HAP-1 (cell line): ENCODE data around the gene FXYD1.
"Not testable (repeated sequence)": the region's sequence is repeated elsewhere in the genome, so short reads cannot be mapped to it uniquely, and the experiment has no call there.

Experiments
- DNase-seq, 2 experiments: peaks; one replicate each; pipeline ENCODE4 v3.0.0-alpha.2; 2016 to 2020; ENCODE audit warnings: low spot score in 2 of 2
- H3K27me3 ChIP-seq: fragments of 250-450 bp; sonication (Bioruptor Pico); 2 replicates; pipeline ENCODE4 v1.5.1; 2020; ENCODE audit warnings: low read depth, mild to moderate bottlenecking, moderate library complexity
- H3K36me3 ChIP-seq: fragments of 250-450 bp; sonication (Bioruptor Pico); replicated peaks from 2 replicates; pipeline ENCODE4 v1.5.1; 2020; ENCODE audit warnings: mild to moderate bottlenecking
- H3K4me1 ChIP-seq: fragments of 250-450 bp; sonication (Bioruptor Pico); 2 replicates; pipeline ENCODE4 v1.5.1; 2020; ENCODE audit warnings: mild to moderate bottlenecking
- H3K4me3 ChIP-seq: fragments of 250-450 bp; sonication (Bioruptor Pico); 2 replicates; pipeline ENCODE4 v1.5.1; 2020; ENCODE audit warnings: mild to moderate bottlenecking, moderate library complexity
- H3K9me3 ChIP-seq: fragments of 250-450 bp; sonication (Bioruptor Pico); 2 replicates; pipeline ENCODE4 v1.5.1; 2020; ENCODE audit warnings: mild to moderate bottlenecking, moderate library complexity
- in situ Hi-C: fragments of 300-500 bp; cut with MboI; formaldehyde crosslinking; loops from 3 replicates; pipeline ENCODE4 v1.14.3; 2020; ENCODE audit warnings: low sequenced_read_pairs, inconsistent platforms, mixed read lengths

The FXYD1 gene

GRCh38 chr19:35125270-35125717 is 13.3 kb upstream of the FXYD1 start:
- H3K9me3 ChIP-seq, result no peaks in the 10 kb centered on the region
- no peaks in the 10 kb centered on the region for H3K27me3 ChIP-seq
- no peak overlapping the region for H3K4me3 ChIP-seq
- no peaks in the 10 kb centered on the region; the same call in 1 of the 2 replicates for H3K4me1 ChIP-seq
- H3K36me3 ChIP-seq, result no peaks in the 10 kb centered on the region
- no peak for DNase-seq
- in situ Hi-C loops, result no loop called here

DNA sequence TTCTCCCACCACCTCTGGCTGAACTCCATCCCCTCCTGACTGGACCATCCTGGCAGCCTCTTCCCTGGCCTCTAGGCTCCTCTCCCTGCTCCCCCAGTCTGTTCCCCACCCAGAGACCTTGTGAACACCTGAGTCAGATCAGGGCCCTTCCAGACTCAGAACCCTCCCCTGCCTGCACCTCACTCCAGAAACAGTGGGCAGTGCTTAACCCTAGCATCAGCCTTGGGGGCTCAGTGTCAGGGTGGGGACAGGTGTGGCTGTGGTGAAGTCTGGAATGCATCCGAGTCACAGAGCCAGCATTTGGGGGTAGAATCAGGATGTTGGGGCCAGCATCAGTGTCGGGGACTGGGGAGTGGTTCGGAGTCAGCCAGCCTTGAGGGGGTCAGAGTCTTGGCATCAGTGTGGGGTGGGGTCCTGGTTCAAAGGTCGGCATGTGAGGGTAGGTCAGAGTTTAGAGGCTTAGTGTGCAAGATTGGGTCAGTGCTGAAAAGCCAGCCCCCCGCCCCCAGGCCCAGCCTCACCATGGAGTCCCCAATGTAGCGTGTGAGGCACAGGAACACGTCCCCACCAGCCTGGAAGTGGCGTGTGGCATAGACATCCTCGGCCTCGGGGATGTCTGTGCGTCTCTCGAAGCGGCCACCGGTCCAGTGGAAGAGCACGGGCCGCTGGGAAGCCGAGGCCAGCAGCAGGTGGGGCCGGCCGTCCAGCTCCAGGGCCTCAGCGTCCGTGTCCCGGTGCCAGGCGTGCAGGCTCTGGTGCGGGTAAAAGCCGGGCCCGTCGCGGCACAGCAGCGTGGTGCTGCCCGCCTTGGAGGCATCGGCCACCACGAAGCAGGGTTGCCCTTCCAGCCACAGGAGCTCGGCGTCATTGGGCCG is 12.6 kb upstream of the FXYD1 start:
- in situ Hi-C loops, result no loop called here
- no peak for DNase-seq

DNA sequence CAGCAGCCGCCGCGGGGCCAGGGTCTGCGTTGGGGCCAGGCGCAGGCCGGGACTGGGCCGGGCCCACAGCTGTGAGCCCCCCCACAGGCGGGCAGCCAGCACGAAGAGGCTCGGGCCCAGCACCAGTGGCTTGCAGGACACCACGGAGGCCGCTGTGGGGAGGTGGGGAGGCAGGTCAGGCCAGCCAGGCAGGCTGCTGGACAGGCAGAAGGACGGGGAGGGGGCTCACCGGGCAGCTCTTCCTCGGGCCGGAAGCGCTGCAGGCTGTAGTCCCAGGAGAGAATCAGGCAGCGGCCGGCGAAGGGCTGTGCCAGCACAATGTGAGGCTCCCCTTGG is 12.0 kb upstream of the FXYD1 start:
- Histone ChIP-seq H3K4me1 (no peaks in the 10 kb centered on the region; the same call in 1 of the 2 replicates), H3K9me3 (no peaks in the 10 kb centered on the region), H3K27me3 (no peaks in the 10 kb centered on the region), H3K4me3 (no peak overlapping the region), H3K36me3 (no peaks in the 10 kb centered on the region)
- DNase-seq, result no peak
- in situ Hi-C loops, result no loop called here

More for the DNA sequence above, 12.6 kb upstream of the FXYD1 start:
- H3K27me3 ChIP-seq, result no peaks in the 10 kb centered on the region
- H3K36me3 ChIP-seq, result no peaks in the 10 kb centered on the region
- no peaks in the 10 kb centered on the region for H3K9me3 ChIP-seq
- H3K4me3 ChIP-seq, result no peak overlapping the region
- no peaks in the 10 kb centered on the region; the same call in 1 of the 2 replicates for H3K4me1 ChIP-seq

- Histone ChIP-seq H3K4me3 (no peak overlapping the region), H3K4me1 (no peaks in the 10 kb centered on the region; the same call in 1 of the 2 replicates), H3K36me3 (no peaks in the 10 kb centered on the region), H3K27me3 (no peaks in the 10 kb centered on the region), H3K9me3 (no peaks in the 10 kb centered on the region)
- in situ Hi-C loops, result no loop called here
- DNase-seq, result no peak
Observed at GRCh38 chr19:35127871-35128270, 10.8 kb upstream of the FXYD1 start.

DNA sequence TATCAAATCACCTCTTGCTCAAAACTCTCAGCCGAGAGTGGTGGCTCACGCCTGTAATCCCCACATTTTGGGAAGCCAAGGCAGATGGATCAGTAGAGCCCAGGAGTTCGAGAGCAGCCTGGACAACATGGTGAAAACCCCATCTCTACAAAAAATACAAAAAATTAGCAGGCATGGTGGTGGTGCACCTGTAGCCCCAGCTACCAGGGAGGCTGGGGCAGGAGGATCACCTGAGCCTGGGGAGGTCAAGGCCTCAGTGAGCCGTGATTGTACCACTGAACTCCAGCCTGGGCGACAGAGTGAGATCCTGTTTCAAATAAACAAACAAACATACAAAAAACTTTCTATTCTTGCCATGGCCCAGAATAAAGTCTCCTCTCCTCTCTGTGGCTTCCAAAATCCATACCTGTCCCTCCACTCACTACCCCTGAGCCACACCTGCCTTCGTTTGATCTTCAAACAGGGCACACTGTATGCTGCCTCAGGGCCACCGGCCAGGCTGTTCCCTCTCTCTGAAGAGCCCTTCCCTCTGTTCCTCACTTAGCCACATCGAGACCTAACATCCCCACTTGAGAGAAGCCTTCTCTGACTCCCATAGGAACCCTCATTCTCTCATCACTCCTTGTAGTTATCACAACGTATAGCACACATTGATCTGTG is 10.1 kb upstream of the FXYD1 start:
- in situ Hi-C loops, result no loop called here
- H3K9me3 ChIP-seq, result no peaks in the 10 kb centered on the region
- no peak for DNase-seq
- no peaks in the 10 kb centered on the region for H3K27me3 ChIP-seq
- no peaks in the 10 kb centered on the region for H3K4me1 ChIP-seq
- no peaks in the 10 kb centered on the region for H3K36me3 ChIP-seq
- H3K4me3 ChIP-seq, result no peak overlapping the region

- in situ Hi-C loops, H3K4me3 ChIP-seq, H3K27me3 ChIP-seq, H3K4me1 ChIP-seq, DNase-seq, H3K36me3 ChIP-seq, H3K9me3 ChIP-seq: not testable (repeated sequence)
Observed at GRCh38 chr19:35129724-35130274, 8.8 kb upstream of the FXYD1 start.

DNA sequence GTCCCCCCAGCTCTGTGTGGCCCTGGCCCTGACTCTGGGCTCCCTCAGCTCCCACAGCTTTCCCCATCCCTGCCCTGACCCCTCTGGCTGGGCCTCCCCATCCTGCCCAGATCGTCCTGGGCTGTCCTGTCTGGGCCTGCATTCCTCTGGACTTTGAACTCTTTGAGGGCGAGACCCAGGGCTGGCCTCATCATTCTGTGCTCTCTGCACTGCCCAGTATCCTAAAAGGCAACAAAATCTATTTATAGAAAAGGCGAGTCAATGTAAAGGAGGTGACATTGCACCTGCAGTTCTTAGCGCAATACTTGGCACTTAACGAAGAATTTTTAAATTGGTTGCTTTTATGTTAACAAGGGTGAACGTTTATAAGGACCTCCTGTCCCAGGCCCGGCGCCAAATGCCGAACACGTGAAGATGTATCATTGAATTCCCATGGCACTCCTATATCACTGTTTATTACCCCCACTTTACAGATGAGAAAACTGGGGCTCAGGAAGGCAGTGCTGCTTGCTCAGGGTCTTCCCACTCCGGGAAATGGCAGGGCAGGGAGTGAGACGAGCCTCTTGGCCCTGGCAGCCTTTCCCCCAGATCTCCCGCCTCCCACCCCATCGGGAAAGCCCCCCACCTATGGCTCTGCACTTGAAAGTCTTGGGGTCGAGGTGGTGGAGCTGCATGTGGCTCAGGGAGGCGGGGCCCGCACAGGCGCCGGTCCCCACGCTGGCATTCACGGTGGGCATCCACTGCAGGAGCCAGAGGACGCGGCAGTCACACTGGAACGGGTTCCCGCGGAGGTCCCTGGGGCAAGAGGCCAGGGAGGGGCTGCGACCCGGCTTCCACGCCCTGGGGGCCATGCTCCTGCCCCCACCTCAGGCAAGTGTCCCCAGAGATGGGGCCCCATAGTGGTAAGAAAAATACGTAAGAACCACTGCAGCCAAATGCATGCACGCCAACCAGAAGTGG is 7.6 kb upstream of the FXYD1 start:
- Histone ChIP-seq H3K36me3 (no peaks in the 10 kb centered on the region), H3K4me1 (no peaks in the 10 kb centered on the region), H3K27me3 (no peaks in the 10 kb centered on the region; the same call in 1 of the 2 replicates), H3K4me3 (no peak overlapping the region), H3K9me3 (no peaks in the 10 kb centered on the region)
- in situ Hi-C loops, result no loop called here
- DNase-seq, result no peak

GRCh38 chr19:35132254-35132653 is 6.4 kb upstream of the FXYD1 start:
- in situ Hi-C loops, result no loop called here
- DNase-seq, result no peak
- H3K4me1 ChIP-seq, result no peaks in the 10 kb centered on the region
- no peaks in the 10 kb centered on the region for H3K9me3 ChIP-seq
- H3K27me3 ChIP-seq, result no peaks in the 10 kb centered on the region; the same call in 1 of the 2 replicates
- H3K36me3 ChIP-seq, result no peaks in the 10 kb centered on the region
- H3K4me3 ChIP-seq, result no peak overlapping the region

DNA sequence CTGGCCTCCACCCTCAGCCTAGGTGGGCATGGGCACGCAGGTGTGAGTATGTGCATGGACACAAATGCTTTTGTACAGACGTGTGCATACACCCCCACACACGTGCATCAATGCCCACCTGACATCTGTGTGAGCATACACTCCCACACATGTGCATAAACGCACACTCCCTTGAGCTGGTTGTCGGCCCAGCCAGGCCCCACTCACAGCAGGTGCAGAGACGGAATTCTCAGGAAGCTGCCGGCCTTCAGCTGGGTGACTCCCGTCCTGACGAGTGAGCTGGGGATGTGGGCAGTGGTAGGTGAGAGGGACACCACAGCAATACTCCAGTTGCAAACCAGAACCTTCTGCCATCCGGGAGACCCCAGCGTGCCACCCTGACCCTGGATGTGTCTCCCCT is 4.8 kb upstream of the FXYD1 start:
- H3K4me3 ChIP-seq, result no peak overlapping the region
- no peaks in the 10 kb centered on the region for H3K36me3 ChIP-seq
- in situ Hi-C loops, result no loop called here
- no peaks in the 10 kb centered on the region for H3K4me1 ChIP-seq
- DNase-seq, result no peak
- H3K27me3 ChIP-seq, result no peaks in the 10 kb centered on the region; the same call in 1 of the 2 replicates
- H3K9me3 ChIP-seq, result no peaks in the 10 kb centered on the region

GRCh38 chr19:35134601-35135242 is 3.9 kb upstream of the FXYD1 start, which contains the start of gene LGI4:
LGI4 (minus strand) TSS chr19:35135059; CDS start chr19:35134680, 379 bp downstream.
- in situ Hi-C loops, result loop anchor here (5.0 kb wide), 1 partner anchor 72 kb away; no protein-coding TSS in a partner anchor

DNA sequence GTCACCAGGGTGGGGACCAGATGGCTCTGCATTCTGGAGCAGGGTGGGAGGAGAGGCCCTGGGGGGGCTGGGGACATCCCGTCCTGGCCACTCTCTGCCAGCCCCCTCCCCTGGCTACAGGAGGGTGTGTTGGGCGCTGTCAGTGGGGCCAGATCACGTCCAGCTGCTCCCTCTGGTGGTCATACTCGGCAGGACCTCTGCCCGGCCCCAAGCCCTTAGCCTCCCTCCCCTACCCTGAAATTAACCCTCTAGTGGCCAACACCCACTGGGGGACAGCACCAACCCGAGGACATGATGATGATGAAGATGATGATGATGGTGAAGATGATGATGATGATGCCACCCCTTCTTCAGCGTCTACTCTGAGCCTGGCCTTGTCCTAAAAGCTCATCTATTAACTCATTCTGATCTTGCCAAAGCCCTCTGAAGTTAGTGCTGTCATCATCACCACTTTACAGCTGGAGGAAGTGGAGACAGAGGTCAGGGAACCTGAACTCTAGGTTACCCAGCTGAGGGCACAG is 3.2 kb upstream of the FXYD1 start:
- H3K9me3 ChIP-seq, result no peaks in the 10 kb centered on the region
- no peaks in the 10 kb centered on the region for H3K36me3 ChIP-seq
- H3K4me1 ChIP-seq, result no peaks in the 10 kb centered on the region
- DNase-seq, result peak; percentile 76 to 90
- H3K4me3 ChIP-seq, result no peak overlapping the region
- in situ Hi-C loops, result loop anchor here (5.0 kb wide), 1 partner anchor 73 kb away; no protein-coding TSS in a partner anchor
- no peaks in the 10 kb centered on the region; the same call in 1 of the 2 replicates for H3K27me3 ChIP-seq

More at GRCh38 chr19:35134601-35135242, 3.9 kb upstream of the FXYD1 start, which contains the start of gene LGI4:
- Histone ChIP-seq H3K9me3 (no peaks in the 10 kb centered on the region), H3K36me3 (no peaks in the 10 kb centered on the region), H3K4me3 (no peak within 1 kb of the TSS), H3K4me1 (no peaks in the 10 kb centered on the region), H3K27me3 (no peaks in the 10 kb centered on the region; the same call in 1 of the 2 replicates)
- no peak for DNase-seq

- in situ Hi-C loops, result loop anchor here (5.0 kb wide), 1 partner anchor 74 kb away; no protein-coding TSS in a partner anchor
- Histone ChIP-seq H3K4me1 (peaks cover 4% of the 10 kb centered on the region), H3K27me3 (no peaks in the 10 kb centered on the region; the same call in 1 of the 2 replicates), H3K36me3 (no peaks in the 10 kb centered on the region), H3K4me3 (no peak overlapping the region), H3K9me3 (no peaks in the 10 kb centered on the region)
- no peak for DNase-seq
Observed at GRCh38 chr19:35136231-35136630, 2.4 kb upstream of the FXYD1 start.
